HCT116 (cell line): ENCODE measurements around the gene CALHM1. TPM values are rescaled to one million over a fixed set of nuclear protein-coding genes. Genes with fewer than 3 reads are reported as not detected.
"Not testable (repeated sequence)": the region's sequence is repeated elsewhere in the genome, so short reads cannot be mapped to it uniquely, and the experiment has no call there.

Experiments used
- ATAC-seq: fragments of 200-7000 bp; cut with Tn5 transposase; 2 replicates; pipeline ENCODE4 v1.9.1; 2020; ENCODE audit warnings: mild to moderate bottlenecking, moderate library complexity
- BruUV-seq: library from RNA; stranded (reverse); fragments of 400-500 nt; replicated peaks from 2 replicates; lab custom pipeline; 2021; lab: Mats Ljungman, UMichigan
- CTCF ChIA-PET: fragments of 300-600 bp; sonication (Branson Sonifier 250); formaldehyde crosslinking; loops from one replicate; lab custom pipeline; 2021; ENCODE audit warnings: antibody characterized with exemption; lab: Charles Lee
- POLR2A ChIA-PET: fragments of 300-600, 350-600 bp; sonication (Branson Sonifier 250); formaldehyde crosslinking; loops from one replicate; lab custom pipeline; 2021; ENCODE audit warnings: antibody characterized with exemption; lab: Charles Lee
- RAD21 ChIA-PET, 2 experiments: fragments of 300-600 bp; sonication (Branson Sonifier 250); formaldehyde crosslinking; loops; one replicate each; lab custom pipeline; 2023; ENCODE audit warnings: low total read pairs in 2 of 2; ENCODE audit not compliant: uncharacterized antibody in 2 of 2, unreplicated experiment in 2 of 2, low non-redundant PET in 1 of 2; lab: Charles Lee
- DNase-seq: peaks from one replicate; pipeline ENCODE4 v3.0.0-alpha.2; 2010; ENCODE audit warnings: low read depth, low spot score
- H2AFZ ChIP-seq: fragments of 200-600 bp; shearing (Covaris generic), sonication (generic); 2 replicates; pipeline ENCODE4 v1.6.1; 2017; ENCODE audit warnings: low read depth, mixed run types, mixed read lengths, antibody characterized with exemption, low read length; ENCODE audit not compliant: poor library complexity, severe bottlenecking
- H3K27ac ChIP-seq: 2 replicates; pipeline ENCODE4 v1.5.1; 2012; ENCODE audit warnings: low read depth, low read length
- H3K27me3 ChIP-seq: fragments of 200-600 bp; sonication (generic); 2 replicates; pipeline ENCODE4 v1.6.1; 2016; ENCODE audit warnings: mixed run types, low read length, mixed read lengths; ENCODE audit not compliant: insufficient read depth
- H3K36me3 ChIP-seq, 2 experiments: fragments of 200-500 bp in 1 of 2; fragments of 200-600 bp in 1 of 2; sonication (Bioruptor generic) in 1 of 2; sonication (generic) in 1 of 2; 2 replicates each; pipeline versions ENCODE4 v1.5.1 to v1.6.1; 2014 to 2016; ENCODE audit warnings: low read length in 2 of 2, inconsistent platforms in 1 of 2, mixed read lengths in 1 of 2, mixed run types in 1 of 2; ENCODE audit not compliant: insufficient read depth in 2 of 2, control insufficient read depth in 1 of 2
- H3K4me1 ChIP-seq, 2 experiments: fragments of 200-600 bp in 1 of 2; sonication (generic) in 1 of 2; 2 replicates each; pipeline versions ENCODE4 v1.5.1 to v1.6.1; 2012 to 2017; ENCODE audit warnings: low read length in 2 of 2, inconsistent platforms in 1 of 2, mild to moderate bottlenecking in 1 of 2, mixed read lengths in 1 of 2, mixed run types in 1 of 2, moderate library complexity in 1 of 2; ENCODE audit not compliant: insufficient read depth in 2 of 2, control insufficient read depth in 1 of 2
- H3K4me2 ChIP-seq: fragments of 200-600 bp; sonication (generic); 2 replicates; pipeline ENCODE4 v1.6.1; 2017; ENCODE audit warnings: mixed run types, low read length, mixed read lengths
- H3K4me3 ChIP-seq, 2 experiments: fragments of 200-600 bp in 1 of 2; sonication (generic) in 1 of 2; replicated peaks in 1 of 2; 2 replicates each; pipeline ENCODE4 v1.5.1; 2011 to 2016; ENCODE audit warnings: low read length in 2 of 2, control low read depth in 1 of 2, low read depth in 1 of 2, mild to moderate bottlenecking in 1 of 2, mixed read lengths in 1 of 2, mixed run types in 1 of 2
- H3K79me2 ChIP-seq: fragments of 200-600 bp; sonication (generic); 2 replicates; pipeline ENCODE4 v1.6.1; 2017; ENCODE audit warnings: mild to moderate bottlenecking, mixed run types, low read length, moderate library complexity, mixed read lengths; ENCODE audit not compliant: insufficient read depth
- H3K9ac ChIP-seq: fragments of 200-600 bp; sonication (generic); 2 replicates; pipeline ENCODE4 v1.6.1; 2016; ENCODE audit warnings: low read length, mixed read lengths
- H3K9me2 ChIP-seq: fragments of 200-600 bp; sonication (generic), shearing (Covaris generic); 2 replicates; pipeline ENCODE4 v1.6.1; 2017; ENCODE audit warnings: mixed run types, mild to moderate bottlenecking, moderate library complexity; ENCODE audit not compliant: insufficient read depth
- H3K9me3 ChIP-seq, 2 experiments: fragments of 200-500 bp in 1 of 2; fragments of 200-600 bp in 1 of 2; sonication (Bioruptor generic) in 1 of 2; sonication (generic) in 1 of 2; 2 replicates each; pipeline ENCODE4 v1.6.1; 2014 to 2017; ENCODE audit warnings: low read length in 2 of 2, mixed read lengths in 2 of 2, inconsistent platforms in 1 of 2, low read depth in 1 of 2, mild to moderate bottlenecking in 1 of 2, mixed run types in 1 of 2, moderate library complexity in 1 of 2; ENCODE audit not compliant: control insufficient read depth in 1 of 2, insufficient read depth in 1 of 2
- H4K20me1 ChIP-seq: fragments of 200-600 bp; sonication (generic), shearing (Covaris generic); 2 replicates; pipeline ENCODE4 v1.6.1; 2017; ENCODE audit warnings: mixed run types, mild to moderate bottlenecking, moderate library complexity; ENCODE audit not compliant: insufficient read depth
- CBX3 ChIP-seq: IDR thresholded peaks from 2 replicates; pipeline ENCODE4 v1.6.1; 2012; ENCODE audit warnings: low read depth
- ELF1 ChIP-seq: IDR thresholded peaks from 2 replicates; pipeline ENCODE4 v1.6.1; 2012; ENCODE audit warnings: low read depth, borderline replicate concordance
- POLR2A ChIP-seq: IDR thresholded peaks from 2 replicates; pipeline ENCODE4 v1.7.0; 2011; ENCODE audit warnings: borderline replicate concordance; ENCODE audit not compliant: insufficient read depth, insufficient read length; ENCODE audit errors: extremely low read depth
- RAD21 ChIP-seq: IDR thresholded peaks from 2 replicates; pipeline ENCODE4 v1.6.1; 2012; ENCODE audit warnings: low read depth, mild to moderate bottlenecking
- SIN3A ChIP-seq: IDR thresholded peaks from 2 replicates; pipeline ENCODE4 v1.6.1; 2012; ENCODE audit warnings: low read depth
- TCF7L2 ChIP-seq: IDR thresholded peaks from 2 replicates; pipeline ENCODE4 v1.7.0; 2011; ENCODE audit warnings: borderline replicate concordance, inconsistent platforms; ENCODE audit not compliant: insufficient read depth, insufficient read length; ENCODE audit errors: extremely low read depth
- ZFX ChIP-seq: fragments of 450-650 bp; IDR thresholded peaks from 2 replicates; pipeline ENCODE4 v1.6.1; 2017
- intact Hi-C: fragments of 100-400 bp; cut with micrococcal nuclease; formaldehyde crosslinking; loops from 2 replicates; pipeline ENCODE4 v1.10.0; 2022
- total RNA-seq: library from RNA; stranded (reverse); gene quantifications from one replicate; pipeline ENCODE4 v1.2.1, GENCODE V29; 2021; ENCODE audit not compliant: unreplicated experiment
- TF ChIP-seq, protein P1 (sequence below): IDR thresholded peaks from 2 replicates; pipeline ENCODE4 v1.6.1; 2012

Gene CALHM1
- total RNA-seq, 1 experiment from 2014 or later = not detected

DNA sequence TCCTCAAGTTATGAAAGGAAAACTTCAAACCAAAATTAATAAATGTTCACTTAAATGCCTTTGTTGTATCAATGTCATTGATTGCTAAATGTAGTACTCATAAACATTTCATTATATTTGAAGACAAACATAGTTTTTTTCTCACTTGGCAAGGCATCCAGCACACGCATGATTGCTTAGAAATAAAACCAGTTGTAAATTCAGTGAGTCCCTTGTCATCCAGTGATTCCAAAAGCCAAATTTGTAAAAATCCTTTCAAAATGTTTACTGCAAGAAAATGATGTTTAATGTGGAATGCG lies 28.7 kb upstream of the CALHM1 start:
- no peaks in the 10 kb centered on the region for H3K27me3 ChIP-seq
- DNase-seq (no peak), ATAC-seq (no peak)
- H3K27ac ChIP-seq = no peak overlapping the region
- TF ChIP-seq, protein P1, sequence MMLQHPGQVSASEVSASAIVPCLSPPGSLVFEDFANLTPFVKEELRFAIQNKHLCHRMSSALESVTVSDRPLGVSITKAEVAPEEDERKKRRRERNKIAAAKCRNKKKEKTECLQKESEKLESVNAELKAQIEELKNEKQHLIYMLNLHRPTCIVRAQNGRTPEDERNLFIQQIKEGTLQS = no peak
- TF ChIP-seq ZFX = no peak
- TF ChIP-seq TCF7L2 = no peak
- no peak for TF ChIP-seq SIN3A
- TF ChIP-seq ELF1 = no peak
- TF ChIP-seq POLR2A = no peak
- no peak for TF ChIP-seq CBX3
- TF ChIP-seq RAD21 = no peak
- H3K9me2 ChIP-seq = no peaks in the 10 kb centered on the region
- no peak overlapping the region for H3K4me2 ChIP-seq
- ChIA-PET POLR2A (no interaction called here), CTCF (interaction anchor here (1.9 kb wide), 1 partner anchor 16 kb away, joined by 5 read pairs; no protein-coding TSS in a partner anchor), RAD21 (no interaction called here)
- intact Hi-C loops = loop anchor here (5.0 to 10.0 kb wide), 2 partner anchors 245 to 753 kb away; no protein-coding TSS in a partner anchor
- no peak overlapping the region for H3K9ac ChIP-seq
- no peaks in the 10 kb centered on the region for H3K79me2 ChIP-seq
- H2AFZ ChIP-seq = no peak overlapping the region
- BruUV-seq = no TSS peak
- peaks cover 10 to 33% of the 10 kb centered on the region in 2 experiments for H3K4me1 ChIP-seq
- no peak overlapping the region for H3K4me3 ChIP-seq
- no peaks in the 10 kb centered on the region for H4K20me1 ChIP-seq
- H3K36me3 ChIP-seq = no peaks in the 10 kb centered on the region
- H3K9me3 ChIP-seq = no peaks in the 10 kb centered on the region

DNA sequence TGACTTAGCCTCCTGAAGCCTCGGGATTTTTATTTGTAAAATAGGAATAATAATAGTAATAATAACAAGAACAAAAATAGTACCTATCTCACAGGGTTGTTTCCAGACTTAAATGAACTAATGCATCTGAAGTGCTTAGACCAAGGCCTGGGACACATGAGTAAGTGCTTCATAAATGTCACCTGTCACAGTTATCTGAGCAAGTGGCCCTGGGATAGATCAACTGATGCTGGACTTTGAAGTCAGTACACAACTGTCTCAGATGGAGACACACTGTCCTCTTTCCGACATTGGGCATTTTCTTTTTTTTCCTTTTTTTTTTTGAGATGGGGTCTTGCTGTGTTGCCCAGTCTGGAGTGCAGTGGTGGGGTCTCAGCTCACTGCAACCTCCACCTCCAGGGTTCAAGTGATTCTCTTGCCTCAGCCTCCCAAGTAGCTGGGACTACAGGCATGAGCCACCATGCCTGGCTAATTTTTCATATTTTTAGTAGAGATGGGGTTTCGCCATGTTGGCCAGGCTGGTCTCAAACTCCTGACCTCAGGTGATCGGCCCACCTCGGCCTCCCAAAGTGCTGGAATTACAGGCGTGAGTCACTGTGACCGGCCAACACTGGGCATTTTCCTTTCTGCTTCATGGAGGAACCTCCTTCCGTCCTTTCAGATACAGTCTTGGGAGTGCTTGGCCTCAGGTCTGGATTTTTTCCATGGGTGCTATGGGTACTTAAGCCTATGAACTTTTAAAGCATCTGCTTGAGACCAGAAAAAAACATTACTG lies 28.1 kb upstream of the CALHM1 start:
- H3K9ac ChIP-seq, H3K4me3 ChIP-seq, H3K36me3 ChIP-seq, H3K27me3 ChIP-seq, POLR2A ChIA-PET, ATAC-seq, H3K9me2 ChIP-seq, H3K4me2 ChIP-seq, H2AFZ ChIP-seq, H3K27ac ChIP-seq, H3K79me2 ChIP-seq, H3K9me3 ChIP-seq, BruUV-seq, H4K20me1 ChIP-seq, DNase-seq: not testable (repeated sequence)
- ChIA-PET CTCF (interaction anchor here (0.8 to 3.3 kb wide), 12 partner anchors 10 to 242 kb away, joined by 3 to 9 read pairs (median 6); no protein-coding TSS in a partner anchor), RAD21 (interaction anchor here (1.1 to 1.4 kb wide), 2 partner anchors 569 kb away, joined by 3 read pairs; partner anchors contain the start of gene CNNM2 (in 2 of the 2))
- intact Hi-C loops = loop anchor here (5.0 to 10.0 kb wide), 2 partner anchors 245 to 752 kb away; no protein-coding TSS in a partner anchor
- H3K4me1 ChIP-seq = peaks cover 4 to 33% of the 10 kb centered on the region in 2 experiments
